Activated T-cell treated with anti-CD3 and anti-CD28 coated beads, Interleukin-2, amount 50 U/mL, for 24 hours (primary cell): Measurements from ENCODE around the gene GSTK1.
"Not testable (repeated sequence)": the region's sequence is repeated elsewhere in the genome, so short reads cannot be mapped to it uniquely, and the experiment has no call there.

ENCODE experiments used
- DNase-seq: peaks from one replicate; pipeline ENCODE4 v3.0.0-alpha.2; 2020
- H3K27ac Mint-ChIP-seq: 2 replicates; pipeline ENCODE4 v1.8.0; 2020; ENCODE audit warnings: mild to moderate bottlenecking, mixed read lengths
- H3K27me3 Mint-ChIP-seq: 2 replicates; pipeline ENCODE4 v1.8.0; 2020; ENCODE audit warnings: mixed read lengths
- H3K36me3 Mint-ChIP-seq: 2 replicates; pipeline ENCODE4 v1.8.0; 2020; ENCODE audit warnings: low read depth, mixed read lengths
- H3K4me1 Mint-ChIP-seq: 2 replicates; pipeline ENCODE4 v1.8.0; 2020; ENCODE audit warnings: low read depth, mixed read lengths
- H3K4me3 Mint-ChIP-seq: 2 replicates; pipeline ENCODE4 v1.8.0; 2020; ENCODE audit warnings: mild to moderate bottlenecking, moderate library complexity, mixed read lengths
- H3K9me3 Mint-ChIP-seq: 2 replicates; pipeline ENCODE4 v1.8.0; 2020; ENCODE audit warnings: mixed read lengths

The GSTK1 gene

GRCh38 chr7:143247372-143247771 lies 15.9 kb upstream of the GSTK1 start:
- no peak for DNase-seq
- no peaks in the 10 kb centered on the region for H3K27me3 Mint-ChIP-seq
- H3K36me3 Mint-ChIP-seq, result peaks cover 6% of the 10 kb centered on the region
- H3K27ac Mint-ChIP-seq, result no peak overlapping the region
- H3K9me3 Mint-ChIP-seq, result peaks cover 2% of the 10 kb centered on the region
- peaks cover 81% of the 10 kb centered on the region for H3K4me1 Mint-ChIP-seq
- no peak overlapping the region for H3K4me3 Mint-ChIP-seq

- Mint-ChIP-seq H3K36me3 (peaks cover 10% of the 10 kb centered on the region), H3K27me3 (no peaks in the 10 kb centered on the region), H3K4me1 (peaks cover 86% of the 10 kb centered on the region), H3K27ac (peak overlapping the region; percentile 14), H3K4me3 (no peak overlapping the region), H3K9me3 (peaks cover 7% of the 10 kb centered on the region)
- no peak for DNase-seq
Observed at GRCh38 chr7:143248761-143249354, 14.4 kb upstream of the GSTK1 start.

- H3K27me3 Mint-ChIP-seq, result no peaks in the 10 kb centered on the region
- H3K4me3 Mint-ChIP-seq, result no peak overlapping the region
- peaks cover 82% of the 10 kb centered on the region for H3K4me1 Mint-ChIP-seq
- H3K9me3 Mint-ChIP-seq, result peaks cover 7% of the 10 kb centered on the region
- H3K36me3 Mint-ChIP-seq, result peaks cover 10% of the 10 kb centered on the region
- H3K27ac Mint-ChIP-seq, result peak overlapping the region; percentile 34
- DNase-seq, result no peak
Observed at GRCh38 chr7:143250199-143250598, 13.0 kb upstream of the GSTK1 start.

- Mint-ChIP-seq H3K27ac (peak overlapping the region; percentile 51), H3K9me3 (peaks cover 7% of the 10 kb centered on the region), H3K4me1 (peaks cover 82% of the 10 kb centered on the region), H3K27me3 (no peaks in the 10 kb centered on the region), H3K4me3 (peak overlapping the region; percentile 1), H3K36me3 (peaks cover 10% of the 10 kb centered on the region)
- DNase-seq, result no peak
Observed at GRCh38 chr7:143250822-143251221, 12.4 kb upstream of the GSTK1 start.

- peaks cover 7% of the 10 kb centered on the region for H3K9me3 Mint-ChIP-seq
- H3K27ac Mint-ChIP-seq, result peak overlapping the region; percentile 74
- H3K4me3 Mint-ChIP-seq, result no peak overlapping the region
- no peak for DNase-seq
- H3K27me3 Mint-ChIP-seq, result no peaks in the 10 kb centered on the region
- peaks cover 10% of the 10 kb centered on the region for H3K36me3 Mint-ChIP-seq
- peaks cover 79% of the 10 kb centered on the region for H3K4me1 Mint-ChIP-seq
Observed at GRCh38 chr7:143252006-143252405, 11.2 kb upstream of the GSTK1 start.

GRCh38 chr7:143255564-143255963 lies 7.7 kb upstream of the GSTK1 start:
- peaks cover 9% of the 10 kb centered on the region for H3K36me3 Mint-ChIP-seq
- H3K4me3 Mint-ChIP-seq, result no peak overlapping the region
- no peaks in the 10 kb centered on the region for H3K27me3 Mint-ChIP-seq
- H3K4me1 Mint-ChIP-seq, result peaks cover 76% of the 10 kb centered on the region
- no peak for DNase-seq
- H3K9me3 Mint-ChIP-seq, result peaks cover 5% of the 10 kb centered on the region
- H3K27ac Mint-ChIP-seq, result peak overlapping the region; percentile 24

- Mint-ChIP-seq H3K4me1 (peaks cover 73% of the 10 kb centered on the region), H3K27me3 (no peaks in the 10 kb centered on the region), H3K9me3 (peaks cover 5% of the 10 kb centered on the region), H3K27ac (peak overlapping the region; percentile 13), H3K4me3 (no peak overlapping the region), H3K36me3 (peaks cover 9% of the 10 kb centered on the region)
- no peak for DNase-seq
Observed at GRCh38 chr7:143256325-143256724, 6.9 kb upstream of the GSTK1 start.

GRCh38 chr7:143256932-143257331 lies 6.3 kb upstream of the GSTK1 start:
- H3K27ac Mint-ChIP-seq, result peak overlapping the region; percentile 13
- peaks cover 70% of the 10 kb centered on the region for H3K4me1 Mint-ChIP-seq
- peaks cover 5% of the 10 kb centered on the region for H3K9me3 Mint-ChIP-seq
- peaks cover 9% of the 10 kb centered on the region for H3K36me3 Mint-ChIP-seq
- H3K27me3 Mint-ChIP-seq, result no peaks in the 10 kb centered on the region
- DNase-seq, result no peak
- no peak overlapping the region for H3K4me3 Mint-ChIP-seq

GRCh38 chr7:143257501-143257900 lies 5.7 kb upstream of the GSTK1 start:
- H3K4me1 Mint-ChIP-seq, result peaks cover 70% of the 10 kb centered on the region
- peaks cover 4% of the 10 kb centered on the region for H3K9me3 Mint-ChIP-seq
- H3K27me3 Mint-ChIP-seq, result no peaks in the 10 kb centered on the region
- H3K36me3 Mint-ChIP-seq, result peaks cover 3% of the 10 kb centered on the region
- no peak overlapping the region for H3K4me3 Mint-ChIP-seq
- peak overlapping the region; percentile 45 for H3K27ac Mint-ChIP-seq
- DNase-seq, result no peak

- Mint-ChIP-seq H3K4me3 (peak overlapping the region; percentile 32), H3K4me1 (peaks cover 67% of the 10 kb centered on the region), H3K27ac (peak overlapping the region; percentile 86), H3K27me3 (no peaks in the 10 kb centered on the region), H3K36me3 (peaks cover 6% of the 10 kb centered on the region), H3K9me3 (no peaks in the 10 kb centered on the region)
- no peak for DNase-seq
Observed at GRCh38 chr7:143258831-143259230, 4.4 kb upstream of the GSTK1 start.

GRCh38 chr7:143259765-143260164 lies 3.5 kb upstream of the GSTK1 start:
- H3K36me3 Mint-ChIP-seq, result peaks cover 15% of the 10 kb centered on the region
- no peak overlapping the region for H3K4me3 Mint-ChIP-seq
- H3K9me3 Mint-ChIP-seq, result no peaks in the 10 kb centered on the region
- H3K27me3 Mint-ChIP-seq, result no peaks in the 10 kb centered on the region
- no peak for DNase-seq
- H3K27ac Mint-ChIP-seq, result peak overlapping the region; percentile 7
- peaks cover 69% of the 10 kb centered on the region for H3K4me1 Mint-ChIP-seq

- peaks cover 65% of the 10 kb centered on the region for H3K4me1 Mint-ChIP-seq
- peak overlapping the region; percentile 98 for H3K27ac Mint-ChIP-seq
- H3K36me3 Mint-ChIP-seq, result peaks cover 37% of the 10 kb centered on the region
- no peaks in the 10 kb centered on the region for H3K27me3 Mint-ChIP-seq
- no peaks in the 10 kb centered on the region for H3K9me3 Mint-ChIP-seq
- no peak for DNase-seq
- H3K4me3 Mint-ChIP-seq, result peak overlapping the region; percentile 97
Observed at GRCh38 chr7:143261901-143262300, 1.3 kb upstream of the GSTK1 start.

- H3K9me3 Mint-ChIP-seq, DNase-seq, H3K27me3 Mint-ChIP-seq: not testable (repeated sequence)
- Mint-ChIP-seq H3K36me3 (peaks cover 59% of the 10 kb centered on the region), H3K4me1 (peaks cover 57% of the 10 kb centered on the region), H3K4me3 (peak overlapping the region; percentile 97), H3K27ac (peak overlapping the region; percentile 98)
Observed at GRCh38 chr7:143264196-143264568, 941 bp downstream of the GSTK1 start.

- Mint-ChIP-seq H3K4me3 (peak overlapping the region; percentile 97), H3K4me1 (peaks cover 53% of the 10 kb centered on the region), H3K36me3 (peaks cover 69% of the 10 kb centered on the region)
Observed at GRCh38 chr7:143265017-143265693, 1.9 kb downstream of the GSTK1 start.

GRCh38 chr7:143269251-143269650 lies 6.0 kb downstream of the GSTK1 start:
- peaks cover 76% of the 10 kb centered on the region for H3K36me3 Mint-ChIP-seq
- H3K27me3 Mint-ChIP-seq, result no peaks in the 10 kb centered on the region
- peak overlapping the region; percentile 71 for H3K27ac Mint-ChIP-seq
- no peak overlapping the region for H3K4me3 Mint-ChIP-seq
- H3K9me3 Mint-ChIP-seq, result no peaks in the 10 kb centered on the region
- H3K4me1 Mint-ChIP-seq, result peaks cover 44% of the 10 kb centered on the region
- DNase-seq, result no peak

More at GRCh38 chr7:143265017-143265693, 1.9 kb downstream of the GSTK1 start:
- peak overlapping the region; percentile 98 for H3K27ac Mint-ChIP-seq
- no peaks in the 10 kb centered on the region for H3K27me3 Mint-ChIP-seq
- DNase-seq, result no peak
- no peaks in the 10 kb centered on the region for H3K9me3 Mint-ChIP-seq
